GM18520 (cell line): ENCODE results near the gene PDE4DIP.
"Not testable (repeated sequence)": the region's sequence is repeated elsewhere in the genome, so short reads cannot be mapped to it uniquely, and the experiment has no call there.

Source experiments
- ATAC-seq: cut with Tn5 transposase; IDR thresholded peaks from one replicate; pipeline ENCODE4 v1.9.1; 2021; ENCODE audit not compliant: unreplicated experiment

Gene PDE4DIP

GRCh38 chr1:148869634-148869961, 25.4 kb downstream of the PDE4DIP start:
- ATAC-seq = not testable (repeated sequence)

- not testable (repeated sequence) for ATAC-seq
Observed at GRCh38 chr1:148874408-148875388, 30.5 kb downstream of the PDE4DIP start.

DNA sequence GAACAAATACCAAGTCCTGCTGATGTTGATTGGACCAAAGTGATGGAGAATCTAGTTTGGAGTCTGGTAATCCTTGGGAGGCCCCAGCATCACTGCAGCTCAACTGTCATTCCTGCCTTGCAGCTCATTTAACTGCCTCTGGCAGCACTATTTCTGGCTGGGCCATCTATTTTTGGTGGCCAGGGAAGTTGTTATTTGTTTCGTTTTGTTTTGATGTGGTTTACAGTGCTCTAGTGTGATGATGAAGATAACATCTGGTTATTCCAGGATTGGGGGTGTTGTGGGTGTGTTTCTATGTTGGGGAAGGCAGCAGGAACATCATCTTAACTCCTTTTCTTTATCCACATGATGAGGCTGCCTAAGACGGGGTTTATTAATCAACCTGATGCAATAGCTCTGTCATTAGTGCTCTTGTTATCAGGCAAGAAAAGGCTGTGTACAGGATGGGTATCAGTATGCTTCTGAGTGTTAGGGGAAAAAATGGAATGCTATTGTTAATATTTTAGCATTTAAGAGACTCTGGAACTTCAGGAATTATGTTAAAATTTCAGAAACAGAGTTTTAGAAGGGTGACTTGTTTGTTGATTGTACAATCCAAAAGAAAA, 35.7 kb downstream of the PDE4DIP start:
- not testable (repeated sequence) for ATAC-seq

DNA sequence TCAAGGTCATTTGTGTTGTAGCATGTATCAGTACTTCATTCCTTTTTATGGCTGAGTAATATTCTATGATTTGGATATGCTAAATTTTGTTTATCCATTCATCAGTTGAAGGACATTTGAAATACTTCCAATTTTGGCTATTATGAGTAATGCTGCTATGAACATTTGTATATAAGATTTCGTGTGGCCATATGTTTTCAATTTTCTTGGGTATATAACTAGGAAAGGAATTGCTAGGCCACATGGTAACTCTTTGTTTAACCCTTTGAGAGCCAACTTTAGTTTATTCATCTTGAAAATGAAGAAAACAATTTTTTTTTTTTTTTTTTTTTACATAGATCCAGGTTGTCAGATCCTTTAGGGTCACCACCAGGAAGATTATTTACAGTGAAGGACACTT, 37.0 kb downstream of the PDE4DIP start:
- not testable (repeated sequence) for ATAC-seq

DNA sequence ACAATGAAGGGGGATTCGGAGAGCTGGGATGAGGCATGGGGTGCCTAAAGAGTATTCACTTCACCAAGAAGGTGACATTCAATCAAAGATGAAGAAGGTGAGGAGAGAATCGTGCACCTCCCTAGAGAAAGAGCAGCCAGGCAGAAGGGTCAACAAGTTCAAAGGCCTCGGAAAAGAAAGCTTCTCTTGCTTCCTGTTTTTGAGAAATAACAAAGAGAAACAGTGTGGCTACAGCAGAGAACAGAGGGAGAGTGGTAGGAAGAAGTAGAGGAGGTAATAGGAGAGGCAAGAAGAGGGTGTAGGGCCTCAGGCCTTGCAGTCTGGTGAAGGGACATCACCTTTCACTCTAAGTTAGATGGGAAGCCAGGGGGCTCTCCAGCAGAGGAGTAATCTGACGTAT, 41.0 kb downstream of the PDE4DIP start:
- not testable (repeated sequence) for ATAC-seq

- not testable (repeated sequence) for ATAC-seq
Observed at GRCh38 chr1:148886293-148886692, 42.1 kb downstream of the PDE4DIP start.

DNA sequence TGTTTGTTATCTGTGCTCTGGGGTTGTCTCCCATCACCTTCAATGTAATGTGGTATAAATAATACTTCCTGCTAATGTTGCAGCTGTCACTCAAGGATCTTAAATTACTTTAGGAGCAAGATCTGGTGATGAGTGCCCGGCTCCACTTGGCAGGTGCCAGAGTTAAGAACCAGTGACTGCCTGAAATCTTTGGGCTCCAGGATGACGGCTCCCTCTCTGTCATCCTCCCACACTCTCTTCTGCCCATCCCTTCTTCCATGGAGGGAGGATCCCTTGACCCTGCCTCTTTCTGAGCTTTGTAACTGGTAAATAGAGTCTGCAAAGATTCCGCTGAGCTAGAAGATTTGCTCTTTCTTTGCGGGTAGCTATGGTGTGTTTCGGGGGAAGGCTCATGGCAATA, 44.4 kb downstream of the PDE4DIP start:
- not testable (repeated sequence) for ATAC-seq

- ATAC-seq = not testable (repeated sequence)
Observed at GRCh38 chr1:148889267-148890074, 45.2 kb downstream of the PDE4DIP start.

DNA sequence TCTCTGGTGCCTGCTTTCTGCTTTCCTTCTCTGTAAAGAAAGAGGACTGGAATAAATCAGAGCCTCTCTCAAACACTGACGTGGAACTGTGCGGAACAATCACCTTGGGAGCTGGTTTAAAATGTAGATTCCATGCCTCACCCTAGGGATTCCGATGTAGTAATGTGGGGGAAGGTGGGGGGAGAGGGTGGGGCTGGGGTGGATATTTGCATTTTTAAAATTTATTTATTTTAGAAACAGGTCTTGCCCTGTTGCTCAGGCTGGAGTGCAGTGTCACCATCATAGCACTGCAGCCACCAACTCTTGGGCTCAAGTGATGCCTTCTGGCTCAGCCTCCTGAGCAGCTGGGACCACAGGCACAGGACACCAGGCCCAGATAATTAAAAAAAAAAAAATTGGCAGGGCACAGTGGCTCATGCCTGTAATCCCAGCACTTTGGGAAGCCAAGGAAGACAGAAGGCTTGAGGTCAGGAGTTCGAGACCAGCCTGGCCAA, 45.9 kb downstream of the PDE4DIP start:
- not testable (repeated sequence) for ATAC-seq

GRCh38 chr1:148894360-148895352, 50.4 kb downstream of the PDE4DIP start:
- ATAC-seq = not testable (repeated sequence)

- not testable (repeated sequence) for ATAC-seq
Observed at GRCh38 chr1:148900026-148900425, 55.8 kb downstream of the PDE4DIP start.

- not testable (repeated sequence) for ATAC-seq
Observed at GRCh38 chr1:148900691-148901090, 56.5 kb downstream of the PDE4DIP start.

DNA sequence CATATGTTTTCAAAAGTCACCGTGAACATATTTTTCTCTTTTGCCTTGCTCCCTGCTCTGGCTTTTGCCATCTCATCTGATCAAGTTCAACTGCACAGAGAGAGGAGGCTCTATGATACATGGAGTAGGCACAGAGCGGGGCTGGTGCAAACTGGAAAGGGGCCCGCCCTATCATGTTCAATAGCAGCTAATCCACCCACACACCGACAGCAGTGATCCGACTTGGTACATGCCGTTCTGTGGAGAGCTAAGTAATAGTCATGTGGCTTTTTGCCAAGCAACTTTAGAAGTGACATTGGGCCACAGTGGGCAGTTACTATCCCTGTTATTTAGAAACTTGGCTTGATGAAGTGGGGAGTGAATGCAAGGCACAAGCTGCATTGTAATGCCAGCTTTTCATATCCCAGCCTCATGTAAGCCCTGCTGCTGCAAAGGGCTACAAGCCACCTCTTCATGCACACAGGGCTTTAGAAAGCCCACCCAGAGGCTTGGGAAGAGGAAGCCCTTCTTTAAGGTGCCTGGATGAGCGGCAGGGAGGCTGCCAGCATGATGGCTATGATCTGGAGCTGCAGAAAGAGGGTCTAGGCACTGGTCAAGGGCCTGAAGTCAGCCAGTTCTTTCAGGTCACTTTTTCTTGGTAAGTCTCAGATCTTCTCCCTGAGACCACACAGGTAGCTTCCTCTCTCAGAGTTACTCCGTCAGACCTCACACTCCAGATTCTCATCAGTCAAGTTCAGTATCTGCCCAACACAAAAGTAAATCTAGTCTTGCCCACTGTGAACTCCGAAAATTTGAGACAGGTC, 57.1 kb downstream of the PDE4DIP start:
- ATAC-seq = not testable (repeated sequence)

DNA sequence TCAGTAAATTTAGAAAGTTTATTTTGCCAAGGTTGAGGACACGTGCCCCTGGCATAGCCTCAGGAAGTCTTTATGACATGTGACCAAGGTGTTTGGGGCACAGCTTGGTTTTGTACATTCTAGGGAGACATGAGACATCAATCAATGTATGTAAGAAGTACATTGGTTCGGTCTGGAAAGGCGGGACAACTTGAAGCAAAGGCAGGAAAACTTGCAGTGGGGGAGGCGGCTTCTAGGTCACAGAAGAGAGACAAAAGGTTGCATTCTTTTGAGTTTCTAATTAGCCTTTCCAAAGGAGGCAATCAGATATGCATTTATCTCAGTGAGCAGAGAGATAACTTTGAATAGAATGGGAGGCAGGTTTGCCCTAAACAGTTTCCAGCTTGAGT, 57.7 kb downstream of the PDE4DIP start:
- ATAC-seq = not testable (repeated sequence)

DNA sequence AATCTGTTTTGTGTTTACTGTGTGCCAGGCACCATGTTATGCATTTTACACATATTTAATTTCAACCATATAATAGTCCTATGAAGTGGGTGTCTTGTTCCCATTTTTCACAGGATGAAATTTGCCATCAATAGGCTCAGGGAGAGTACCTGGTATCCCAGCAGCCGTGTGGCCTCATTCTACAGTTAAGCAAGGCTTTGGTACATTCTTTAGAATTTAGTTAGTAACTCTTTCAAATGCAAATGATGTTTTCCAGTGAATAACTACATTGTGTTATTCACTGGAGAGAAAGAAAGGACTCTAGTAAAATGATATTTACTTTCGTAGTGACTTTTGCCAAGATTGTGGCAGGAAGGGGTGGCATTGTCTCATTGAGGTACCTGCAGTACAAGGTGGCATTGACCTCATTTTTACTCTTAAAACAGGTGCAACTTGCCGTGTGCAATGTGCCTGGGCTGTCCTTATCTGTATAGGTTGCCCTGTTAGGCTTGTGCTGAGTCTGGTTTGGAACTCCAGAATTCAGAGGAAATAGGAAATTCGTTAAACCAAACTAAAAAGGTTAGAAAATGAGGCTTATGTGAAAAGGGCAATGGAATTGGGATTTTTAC, 65.1 kb downstream of the PDE4DIP start:
- not testable (repeated sequence) for ATAC-seq

DNA sequence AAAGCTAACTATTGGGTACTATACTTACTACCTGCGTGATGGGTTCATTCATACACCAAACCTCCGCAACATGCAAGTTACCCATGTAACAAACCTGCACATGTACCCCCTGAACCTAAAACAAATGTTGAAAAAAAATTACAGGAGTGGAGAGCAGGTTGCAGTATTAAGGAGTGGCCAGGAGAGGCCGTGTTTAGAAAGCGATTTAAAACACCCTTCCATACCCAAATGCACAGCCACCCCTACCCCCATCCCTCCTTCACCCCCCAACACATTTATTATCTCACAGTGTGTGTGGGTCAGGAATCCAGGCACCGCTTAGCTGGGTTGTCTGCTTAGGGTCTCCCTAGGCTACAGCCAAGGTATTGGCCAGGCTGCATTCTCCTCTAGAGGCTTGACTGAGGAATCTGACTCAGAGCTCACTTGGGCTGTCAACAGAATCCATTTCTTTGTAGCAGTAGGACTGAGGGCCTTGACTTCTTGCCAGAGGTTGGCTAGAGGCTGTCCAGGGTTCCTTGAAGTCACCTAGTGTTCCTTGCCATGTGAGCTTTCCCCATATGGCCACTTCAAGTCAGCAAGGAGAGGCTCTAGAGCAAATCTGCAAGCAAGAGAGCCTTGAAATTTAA, 67.2 kb downstream of the PDE4DIP start:
- not testable (repeated sequence) for ATAC-seq

GRCh38 chr1:148916222-148916621, 72.0 kb downstream of the PDE4DIP start:
- not testable (repeated sequence) for ATAC-seq

- ATAC-seq = not testable (repeated sequence)
Observed at GRCh38 chr1:148916695-148917348, 72.6 kb downstream of the PDE4DIP start.
